ENCODE data around the gene TLL2.
A peak's percentile ranks its signal among the peaks of the same experiment; 100 is the strongest.

Gene TLL2

GRCh38 chr10:96374004-96374403, 139.7 kb downstream of the TLL2 start:
- H3K27ac ChIP-seq (ENCODE audit: low read length) = no peak overlapping the region
- H2AFZ ChIP-seq (ENCODE audit: low read length) = no peak overlapping the region
- no peaks in the 10 kb centered on the region for H3F3A ChIP-seq (ENCODE audit: insufficient read depth, low read length)
- H3K27me3 ChIP-seq (replicated peaks; ENCODE audit: insufficient read depth, low read length) = peaks cover 22% of the 10 kb centered on the region; the same call in 1 of the 2 replicates
- H3K9me2 ChIP-seq (replicated peaks; ENCODE audit: insufficient read depth, low read length) = no peaks in the 10 kb centered on the region
- no peak overlapping the region for H3K9ac ChIP-seq (ENCODE audit: low read length)
- no peak overlapping the region for H3K4me3 ChIP-seq (ENCODE audit: low read length)
- no peaks in the 10 kb centered on the region for H4K20me1 ChIP-seq (ENCODE audit: insufficient read depth, low read length)
- H3K4me1 ChIP-seq (ENCODE audit: low read length) = 0 out of 2 replicates have a peak, but pooled peaks cover 5% of the 10 kb centered on the region
- no peaks in the 10 kb centered on the region for H3K79me2 ChIP-seq (ENCODE audit: low read length)
- no peak overlapping the region for H3K4me2 ChIP-seq (ENCODE audit: low read depth, low read length)
- TF ChIP-seq EZH2phosphoT487 (IDR thresholded peaks at IDR 0.05; ENCODE audit: low read length) (no peak), EZH2 (optimal IDR thresholded peaks at IDR 0.05; ENCODE audit: low read depth, low read length) (no peak), CTCF (IDR thresholded peaks at IDR 0.05; ENCODE audit: low read length) (no peak)
- no peak for DNase-seq
- no peaks in the 10 kb centered on the region for H3K9me3 ChIP-seq (replicated peaks; ENCODE audit: insufficient read depth, low read length)
- no peaks in the 10 kb centered on the region for H3K36me3 ChIP-seq (replicated peaks; ENCODE audit: insufficient read depth, low read length)

GRCh38 chr10:96371356-96371755, 142.4 kb downstream of the TLL2 start:
- Histone ChIP-seq H4K20me1 (ENCODE audit: insufficient read depth, low read length) (no peaks in the 10 kb centered on the region), H3F3A (ENCODE audit: insufficient read depth, low read length) (no peaks in the 10 kb centered on the region), H3K9me3 (replicated peaks; ENCODE audit: insufficient read depth, low read length) (no peaks in the 10 kb centered on the region), H3K27me3 (replicated peaks; ENCODE audit: insufficient read depth, low read length) (peaks cover 22% of the 10 kb centered on the region; the same call in 1 of the 2 replicates), H3K79me2 (ENCODE audit: low read length) (no peaks in the 10 kb centered on the region), H3K4me1 (ENCODE audit: low read length) (0 out of 2 replicates have a peak, but pooled peaks cover 5% of the 10 kb centered on the region), H3K9ac (ENCODE audit: low read length) (no peak overlapping the region), H3K9me2 (replicated peaks; ENCODE audit: insufficient read depth, low read length) (no peaks in the 10 kb centered on the region), H3K4me2 (ENCODE audit: low read depth, low read length) (no peak overlapping the region), H3K36me3 (replicated peaks; ENCODE audit: insufficient read depth, low read length) (no peaks in the 10 kb centered on the region), H3K27ac (ENCODE audit: low read length) (no peak overlapping the region), H2AFZ (ENCODE audit: low read length) (no peak overlapping the region), H3K4me3 (ENCODE audit: low read length) (no peak overlapping the region)
- no peak for TF ChIP-seq EZH2phosphoT487 (IDR thresholded peaks at IDR 0.05; ENCODE audit: low read length)
- no peak for TF ChIP-seq CTCF (IDR thresholded peaks at IDR 0.05; ENCODE audit: low read length)
- no peak for TF ChIP-seq EZH2 (optimal IDR thresholded peaks at IDR 0.05; ENCODE audit: low read depth, low read length)
- no peak for DNase-seq

- 0 out of 2 replicates have a peak, but pooled peaks cover 5% of the 10 kb centered on the region for H3K4me1 ChIP-seq (ENCODE audit: low read length)
Measured at GRCh38 chr10:96370584-96371157, 143.1 kb downstream of the TLL2 start.

More at GRCh38 chr10:96370584-96371157, 143.1 kb downstream of the TLL2 start:
- H3K79me2 ChIP-seq (ENCODE audit: low read length) = no peaks in the 10 kb centered on the region
- no peak overlapping the region for H3K27ac ChIP-seq (ENCODE audit: low read length)
- no peak overlapping the region for H3K9ac ChIP-seq (ENCODE audit: low read length)
- H3K36me3 ChIP-seq (replicated peaks; ENCODE audit: insufficient read depth, low read length) = no peaks in the 10 kb centered on the region
- H3K4me3 ChIP-seq (ENCODE audit: low read length) = no peak overlapping the region
- DNase-seq = peak; percentile 49
- H3K9me3 ChIP-seq (replicated peaks; ENCODE audit: insufficient read depth, low read length) = no peaks in the 10 kb centered on the region
- H3K4me2 ChIP-seq (ENCODE audit: low read depth, low read length) = no peak overlapping the region
- no peak overlapping the region for H2AFZ ChIP-seq (ENCODE audit: low read length)
- peaks cover 22% of the 10 kb centered on the region; the same call in 1 of the 2 replicates for H3K27me3 ChIP-seq (replicated peaks; ENCODE audit: insufficient read depth, low read length)
- no peaks in the 10 kb centered on the region for H4K20me1 ChIP-seq (ENCODE audit: insufficient read depth, low read length)
- no peak for TF ChIP-seq EZH2 (optimal IDR thresholded peaks at IDR 0.05; ENCODE audit: low read depth, low read length)
- peak; percentile 89 for TF ChIP-seq CTCF (IDR thresholded peaks at IDR 0.05; ENCODE audit: low read length)
- no peaks in the 10 kb centered on the region for H3F3A ChIP-seq (ENCODE audit: insufficient read depth, low read length)
- no peaks in the 10 kb centered on the region for H3K9me2 ChIP-seq (replicated peaks; ENCODE audit: insufficient read depth, low read length)
